ENCODE results near the gene CACNA1H.
"Not testable (repeated sequence)": the region's sequence is repeated elsewhere in the genome, so short reads cannot be mapped to it uniquely, and the experiment has no call there.

Gene CACNA1H

DNA sequence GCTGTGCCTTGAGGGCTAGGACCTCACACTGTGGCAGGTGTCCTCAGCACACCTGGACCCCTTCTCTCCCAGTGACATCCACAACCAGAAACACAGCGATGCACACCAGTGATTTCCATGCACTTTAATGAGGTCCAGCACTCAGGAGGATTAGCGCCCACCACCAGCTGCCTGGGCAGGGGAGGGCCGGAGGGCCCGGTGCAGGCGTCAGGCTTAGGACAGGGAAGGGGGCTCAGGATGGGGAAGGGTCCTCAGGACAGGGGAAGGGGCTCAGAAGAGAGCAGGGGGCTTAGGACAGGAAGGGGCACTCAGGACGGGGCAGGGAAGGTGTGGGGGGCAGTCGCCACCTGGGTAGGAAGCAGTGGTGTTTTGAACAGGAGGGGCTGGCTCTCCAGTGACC, 75.3 kb downstream of the CACNA1H start:
- DNase-seq (ENCODE audit: low read depth) = not testable (repeated sequence)

DNA sequence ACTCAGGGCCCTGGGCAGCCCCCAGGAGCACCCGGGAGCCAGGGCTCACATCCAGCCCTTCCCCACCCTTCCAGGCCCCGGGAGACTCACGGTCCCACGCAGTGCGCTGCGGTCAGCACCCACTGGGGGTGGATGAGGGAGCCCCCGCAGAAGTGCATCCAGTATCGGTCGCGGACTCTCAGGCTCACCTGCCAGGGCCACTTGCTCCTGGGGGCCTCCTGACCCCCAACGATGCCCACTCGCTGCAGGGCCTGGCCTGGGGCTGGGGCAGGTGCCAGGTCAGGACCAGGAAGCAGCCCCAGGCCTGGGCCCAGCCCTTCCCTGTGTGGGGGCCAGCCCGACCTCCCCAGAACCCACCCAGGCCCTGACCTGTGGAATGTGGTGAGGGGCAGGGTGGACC, 76.6 kb downstream of the CACNA1H start:
- not testable (repeated sequence) for DNase-seq (ENCODE audit: low read depth)

GRCh38 chr16:1230084-1230470, 77.2 kb downstream of the CACNA1H start, which contains the start of gene TPSB2:
TPSB2 (minus strand) TSS chr16:1230184; CDS start chr16:1229951, 233 bp downstream.
- DNase-seq (ENCODE audit: low read depth) = not testable (repeated sequence)

GRCh38 chr16:1230471-1231212, 77.7 kb downstream of the CACNA1H start:
- not testable (repeated sequence) for DNase-seq (ENCODE audit: low read depth)

- not testable (repeated sequence) for DNase-seq (ENCODE audit: low read depth)
Observed at GRCh38 chr16:1231301-1231700, 78.4 kb downstream of the CACNA1H start.

GRCh38 chr16:1232049-1232748, 79.3 kb downstream of the CACNA1H start:
- not testable (repeated sequence) for DNase-seq (ENCODE audit: low read depth)

DNA sequence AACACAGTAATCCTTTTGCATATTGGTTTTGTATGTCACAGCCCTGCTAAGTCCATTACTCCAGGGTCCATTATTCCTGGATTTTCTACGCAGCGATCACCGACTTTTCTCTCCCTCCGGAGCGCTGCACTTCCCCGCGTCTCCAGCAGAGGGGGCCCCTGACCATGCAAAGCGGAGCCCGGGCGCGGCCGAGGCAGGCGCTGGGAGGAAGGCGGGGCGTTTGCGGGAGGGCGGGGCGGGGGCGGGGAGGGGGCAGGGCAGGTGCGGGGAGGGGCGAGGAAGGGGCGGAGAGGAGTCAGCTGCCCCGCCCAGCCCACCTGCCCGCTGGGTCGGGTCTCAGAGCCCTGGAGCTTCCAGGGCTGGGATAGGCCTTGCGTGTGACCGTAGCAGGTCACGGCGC, 83.8 kb downstream of the CACNA1H start:
- not testable (repeated sequence) for DNase-seq (ENCODE audit: low read depth)

GRCh38 chr16:1237990-1238389, 85.1 kb downstream of the CACNA1H start:
- DNase-seq (ENCODE audit: low read depth) = no peak

DNA sequence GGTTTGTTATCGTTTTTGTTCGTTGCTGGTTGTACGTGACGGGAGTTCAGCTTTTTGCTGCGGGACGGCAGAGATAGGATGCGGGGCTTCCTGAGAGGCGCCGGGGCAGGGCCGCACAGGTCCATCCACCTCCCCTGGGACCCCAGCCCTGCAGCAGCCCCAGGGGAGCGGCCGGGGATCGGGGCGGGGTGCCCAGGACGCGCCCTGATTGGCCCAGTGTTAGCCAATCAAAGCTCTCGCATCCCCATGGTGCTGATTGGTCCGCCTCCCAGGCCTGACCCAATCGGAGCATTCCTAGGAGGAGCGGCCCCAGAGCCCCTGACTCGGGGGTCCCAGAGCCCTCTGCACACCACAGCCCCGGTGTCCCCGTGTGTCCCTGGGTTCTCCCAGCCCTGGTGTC, 86.0 kb downstream of the CACNA1H start:
- DNase-seq (ENCODE audit: low read depth) = not testable (repeated sequence)

DNA sequence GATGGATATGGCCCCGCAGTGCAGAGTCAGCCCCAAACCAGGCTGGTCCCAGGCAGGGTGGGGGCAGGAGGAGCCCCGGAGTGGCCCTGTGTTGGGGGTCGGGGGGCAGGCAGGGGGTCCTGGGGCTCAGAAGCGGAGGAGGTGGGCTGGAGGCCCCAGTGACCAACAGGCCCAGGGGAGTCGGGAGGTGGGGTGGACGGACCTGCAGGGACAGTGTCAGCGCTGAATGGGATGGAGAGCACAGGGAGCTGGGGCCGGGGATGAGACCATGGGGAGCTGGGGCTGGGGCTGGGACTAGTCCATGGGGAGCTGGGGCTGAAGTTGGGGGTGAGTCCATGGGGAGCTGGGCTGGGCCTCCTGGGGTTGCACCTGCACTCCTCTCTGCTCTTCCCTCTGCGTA, 86.7 kb downstream of the CACNA1H start:
- DNase-seq (ENCODE audit: low read depth) = not testable (repeated sequence)

- DNase-seq (ENCODE audit: low read depth) = not testable (repeated sequence)
Observed at GRCh38 chr16:1240436-1240835, 87.5 kb downstream of the CACNA1H start, which contains the start of gene TPSAB1. TPSAB1 (plus strand) TSS chr16:1240705; CDS start chr16:1240939, 234 bp downstream.

- DNase-seq (ENCODE audit: low read depth) = not testable (repeated sequence)
Observed at GRCh38 chr16:1241081-1241480, 88.2 kb downstream of the CACNA1H start.

DNA sequence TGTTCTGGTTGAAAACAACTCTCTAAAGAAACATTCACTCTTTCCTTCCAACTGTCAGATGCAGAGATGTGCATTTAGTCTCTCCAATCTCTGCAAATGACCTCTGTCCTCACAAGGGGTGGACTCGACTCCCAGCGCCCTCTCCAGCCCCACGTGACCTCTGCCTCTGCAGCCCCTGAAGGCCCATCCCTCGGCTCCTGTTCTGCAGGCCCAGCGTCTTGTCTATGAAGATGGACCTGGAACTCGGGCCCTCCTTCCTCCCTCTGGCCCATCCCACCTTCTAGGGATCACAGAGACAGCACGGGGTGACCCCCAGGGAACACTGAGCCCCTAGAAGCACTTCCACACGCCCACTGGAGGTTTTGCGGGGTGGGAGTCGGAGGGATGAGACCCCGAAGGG, 90.5 kb downstream of the CACNA1H start:
- not testable (repeated sequence) for DNase-seq (ENCODE audit: low read depth)

- DNase-seq (ENCODE audit: low read depth) = not testable (repeated sequence)
Observed at GRCh38 chr16:1243907-1244850, 91.3 kb downstream of the CACNA1H start.

- DNase-seq (ENCODE audit: low read depth) = no peak
Observed at GRCh38 chr16:1244881-1245280, 92.0 kb downstream of the CACNA1H start.

- no peak for DNase-seq (ENCODE audit: low read depth)
Observed at GRCh38 chr16:1245452-1246020, 92.6 kb downstream of the CACNA1H start.

DNA sequence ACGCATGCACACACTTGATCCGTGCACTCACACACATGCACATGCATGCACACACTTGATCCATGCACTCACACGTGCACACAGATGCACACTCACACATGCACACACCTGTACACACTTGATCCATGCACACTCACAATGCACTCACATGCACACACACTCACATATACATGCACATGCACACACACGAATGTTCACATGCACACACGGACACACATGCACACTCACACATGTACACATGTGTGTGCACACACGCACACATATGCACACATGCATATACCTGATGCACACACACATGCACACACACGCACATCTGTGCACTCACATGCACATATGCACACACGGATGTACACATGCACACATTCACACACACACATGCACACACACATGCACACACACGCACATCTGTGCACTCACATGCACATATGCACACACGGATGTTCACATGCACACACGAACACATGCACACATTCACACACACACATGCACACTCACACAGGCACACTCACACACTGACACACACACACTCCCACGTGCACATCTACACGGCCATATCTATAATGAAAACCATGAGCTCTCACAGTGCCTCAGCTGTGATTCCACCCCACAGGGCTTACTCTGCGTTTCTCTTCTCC, 95.1 kb downstream of the CACNA1H start:
- not testable (repeated sequence) for DNase-seq (ENCODE audit: low read depth)

DNA sequence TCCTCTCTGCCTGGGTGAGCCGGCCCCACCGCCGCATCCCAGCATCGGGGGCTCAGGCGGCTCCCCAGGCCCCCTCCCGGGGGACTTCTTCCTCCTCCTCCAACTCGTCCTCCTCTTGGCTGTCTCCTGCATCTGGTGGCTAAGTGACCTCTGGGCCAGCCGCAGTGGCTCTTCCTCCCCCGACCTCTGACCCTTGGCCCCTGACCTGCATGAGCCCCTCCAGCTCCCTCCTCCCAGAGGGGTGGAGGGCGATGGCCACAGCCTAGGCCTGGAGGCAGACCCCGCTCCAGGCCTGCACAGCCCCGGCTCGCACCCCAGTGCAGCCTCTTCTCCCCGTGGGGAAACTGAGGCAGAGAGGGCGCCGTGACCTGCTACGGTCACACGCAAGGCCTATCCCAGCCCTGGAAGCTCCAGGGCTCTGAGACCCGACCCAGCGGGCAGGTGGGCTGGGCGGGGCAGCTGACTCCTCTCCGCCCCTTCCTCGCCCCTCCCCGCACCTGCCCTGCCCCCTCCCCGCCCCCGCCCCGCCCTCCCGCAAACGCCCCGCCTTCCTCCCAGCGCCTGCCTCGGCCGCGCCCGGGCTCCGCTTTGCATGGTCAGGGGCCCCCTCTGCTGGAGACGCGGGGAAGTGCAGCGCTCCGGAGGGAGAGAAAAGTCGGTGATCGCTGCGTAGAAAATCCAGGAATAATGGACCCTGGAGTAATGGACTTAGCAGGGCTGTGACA, 96.3 kb downstream of the CACNA1H start:
- not testable (repeated sequence) for DNase-seq (ENCODE audit: low read depth)

- not testable (repeated sequence) for DNase-seq (ENCODE audit: low read depth)
Observed at GRCh38 chr16:1253701-1254364, 100.9 kb downstream of the CACNA1H start.

DNA sequence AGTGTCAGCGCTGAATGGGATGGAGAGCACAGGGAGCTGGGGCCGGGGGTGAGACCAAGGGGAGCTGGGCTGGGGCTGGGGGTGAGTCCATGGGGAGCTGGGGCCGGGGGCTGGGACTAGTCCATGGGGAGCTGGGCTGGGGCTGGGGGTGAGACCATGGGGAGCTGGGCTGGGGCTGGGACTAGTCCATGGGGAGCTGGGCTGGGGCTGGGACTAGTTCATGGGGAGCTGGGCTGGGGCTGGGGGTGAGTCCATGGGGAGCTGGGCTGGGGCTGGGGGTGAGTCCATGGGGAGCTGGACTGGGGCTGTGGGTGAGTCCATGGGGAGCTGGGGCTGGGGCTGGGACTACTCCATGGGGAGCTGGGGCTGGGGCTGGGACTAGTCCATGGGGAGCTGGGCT, 101.9 kb downstream of the CACNA1H start:
- DNase-seq (ENCODE audit: low read depth) = not testable (repeated sequence)

Measured in stromal cell of bone marrow (primary cell).